GM20431 (cell line): ENCODE measurements around the gene ICOSLG.
"Not testable (repeated sequence)": the region's sequence is repeated elsewhere in the genome, so short reads cannot be mapped to it uniquely, and the experiment has no call there.

Source experiments
- in situ Hi-C: fragments of 300-500 bp; cut with MseI, MboI; formaldehyde crosslinking; loops from one replicate; pipeline ENCODE4 v1.15.0; 2020; ENCODE audit warnings: low sequenced_read_pairs; ENCODE audit not compliant: unreplicated experiment

The ICOSLG gene

DNA sequence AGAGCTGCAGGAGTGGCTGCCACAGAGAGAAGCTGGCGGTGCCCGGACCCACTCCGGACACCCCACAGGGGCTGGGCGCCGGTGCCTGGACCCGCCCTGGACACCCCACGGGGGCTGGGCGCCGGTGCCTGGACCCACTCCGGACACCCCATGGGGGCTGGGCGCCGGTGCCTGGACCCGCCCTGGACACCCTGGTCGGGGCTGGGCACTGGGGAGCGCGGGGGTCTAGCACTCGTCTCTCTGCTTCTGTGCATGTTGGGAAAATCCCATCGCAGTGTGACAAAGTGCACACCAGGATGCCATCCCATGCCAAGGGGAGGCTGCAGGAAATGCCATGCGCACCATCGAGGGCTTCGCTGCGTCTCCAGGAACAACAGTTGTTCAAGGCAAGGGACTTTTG is 11.2 kb downstream of the ICOSLG start:
- in situ Hi-C loops, result not testable (repeated sequence)

- in situ Hi-C loops, result not testable (repeated sequence)
These were observed 12.6 kb downstream of the ICOSLG start for GRCh38 chr21:44228109-44228508.

GRCh38 chr21:44227614-44228013 is 13.1 kb downstream of the ICOSLG start:
- in situ Hi-C loops, result not testable (repeated sequence)

- in situ Hi-C loops, result not testable (repeated sequence)
These were observed 15.1 kb downstream of the ICOSLG start for GRCh38 chr21:44225605-44226004.

DNA sequence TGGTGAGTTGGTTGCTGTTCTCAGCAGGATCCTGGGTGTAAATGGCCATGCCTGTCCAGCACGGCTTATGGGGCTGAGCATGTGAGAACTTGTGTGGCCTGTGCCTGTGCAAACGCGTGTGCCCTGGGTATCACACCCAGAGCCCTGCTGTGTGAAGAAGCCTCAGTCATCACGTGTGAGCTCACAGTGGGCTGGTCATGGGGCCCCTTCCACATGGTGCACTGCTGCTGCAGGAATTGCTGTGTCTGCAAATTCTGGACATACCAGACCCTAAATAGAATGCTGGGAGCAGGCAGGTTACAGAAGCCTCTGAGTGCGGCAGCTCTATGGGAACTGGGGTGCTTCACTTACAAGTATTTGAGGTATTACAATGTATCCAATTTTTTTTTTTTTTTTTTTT is 17.4 kb downstream of the ICOSLG start:
- in situ Hi-C loops, result not testable (repeated sequence)

- in situ Hi-C loops, result not testable (repeated sequence)
These were observed 20.1 kb downstream of the ICOSLG start for GRCh38 chr21:44220674-44221073.

DNA sequence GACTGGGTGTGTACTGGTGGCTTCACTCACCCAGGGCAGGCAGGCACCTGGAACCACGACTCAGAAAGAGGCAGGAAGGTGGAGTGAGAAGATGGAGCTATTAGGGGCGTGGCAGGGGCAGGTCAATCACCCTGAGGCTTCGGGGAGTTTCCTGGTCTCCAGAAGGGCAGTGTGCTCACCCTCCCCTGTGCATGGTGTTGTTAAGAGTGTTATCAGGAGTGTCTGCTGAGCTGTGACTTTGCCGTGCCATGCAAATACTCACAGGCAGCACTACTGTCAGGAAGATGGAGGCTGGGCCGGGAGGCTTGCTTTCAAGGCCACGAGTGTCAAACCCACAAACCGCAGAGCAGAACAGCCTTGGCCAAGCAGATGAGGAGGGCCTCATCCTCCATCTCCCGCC is 22.3 kb downstream of the ICOSLG start:
- in situ Hi-C loops, result not testable (repeated sequence)

- in situ Hi-C loops, result not testable (repeated sequence)
These were observed 28.8 kb downstream of the ICOSLG start for GRCh38 chr21:44211978-44212377.

DNA sequence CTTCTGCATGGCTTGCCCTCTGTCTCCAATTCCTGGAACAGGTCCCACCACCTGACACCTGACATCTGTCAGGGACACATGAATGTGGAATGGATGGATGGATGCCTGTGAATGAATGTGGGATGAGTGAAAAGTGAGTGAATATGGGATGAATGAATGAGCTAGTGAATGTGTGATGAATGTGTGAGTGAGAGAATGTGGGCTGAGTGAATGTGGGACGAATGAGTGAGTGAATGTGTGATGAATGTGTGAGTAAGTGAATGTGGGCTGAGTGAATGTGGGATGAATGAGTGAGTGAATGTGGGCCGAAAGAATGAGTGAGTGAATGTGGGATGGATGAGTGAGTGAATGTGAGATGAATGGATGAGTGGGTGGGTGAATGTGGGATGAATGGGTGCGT is 29.2 kb downstream of the ICOSLG start:
- in situ Hi-C loops, result not testable (repeated sequence)

DNA sequence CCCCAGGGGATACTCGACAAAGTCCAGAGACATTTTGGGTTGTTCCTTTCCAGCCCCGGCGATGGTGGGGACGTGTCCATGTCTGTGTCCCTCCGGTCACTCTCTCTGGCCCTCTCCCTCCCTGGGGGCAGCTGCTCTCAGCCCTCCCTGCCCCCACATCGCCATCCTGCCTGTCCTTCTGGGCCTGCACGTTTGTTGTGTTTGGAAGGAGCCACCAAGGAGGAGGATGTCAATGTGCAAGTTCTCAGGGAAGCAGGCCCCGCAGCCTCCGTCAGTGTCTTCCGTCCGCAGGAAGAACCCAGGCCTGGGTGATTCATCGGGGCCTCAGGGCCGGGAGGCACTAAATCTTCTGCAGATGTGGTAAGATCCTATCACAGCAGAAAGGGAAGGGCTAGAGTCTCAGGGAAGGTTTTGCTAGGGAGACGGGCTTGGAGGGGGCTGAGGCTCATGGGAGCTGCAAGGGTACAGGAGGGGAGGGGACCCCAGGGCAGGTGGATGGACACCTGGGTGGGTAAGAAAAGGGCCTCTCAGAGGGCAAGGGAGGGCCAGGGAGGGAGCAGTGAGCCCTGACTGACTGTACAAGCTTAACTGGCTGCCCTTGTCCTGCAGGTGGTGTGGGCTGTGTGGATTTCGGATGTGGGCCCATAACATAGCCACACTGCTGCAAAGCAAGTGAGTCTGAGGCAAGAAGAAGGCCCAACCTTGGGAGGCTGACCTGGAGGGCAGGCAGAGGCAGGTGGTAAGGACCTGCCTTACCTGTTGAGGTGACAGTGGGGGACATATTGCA is 32.7 kb downstream of the ICOSLG start:
- in situ Hi-C loops, result not testable (repeated sequence)

DNA sequence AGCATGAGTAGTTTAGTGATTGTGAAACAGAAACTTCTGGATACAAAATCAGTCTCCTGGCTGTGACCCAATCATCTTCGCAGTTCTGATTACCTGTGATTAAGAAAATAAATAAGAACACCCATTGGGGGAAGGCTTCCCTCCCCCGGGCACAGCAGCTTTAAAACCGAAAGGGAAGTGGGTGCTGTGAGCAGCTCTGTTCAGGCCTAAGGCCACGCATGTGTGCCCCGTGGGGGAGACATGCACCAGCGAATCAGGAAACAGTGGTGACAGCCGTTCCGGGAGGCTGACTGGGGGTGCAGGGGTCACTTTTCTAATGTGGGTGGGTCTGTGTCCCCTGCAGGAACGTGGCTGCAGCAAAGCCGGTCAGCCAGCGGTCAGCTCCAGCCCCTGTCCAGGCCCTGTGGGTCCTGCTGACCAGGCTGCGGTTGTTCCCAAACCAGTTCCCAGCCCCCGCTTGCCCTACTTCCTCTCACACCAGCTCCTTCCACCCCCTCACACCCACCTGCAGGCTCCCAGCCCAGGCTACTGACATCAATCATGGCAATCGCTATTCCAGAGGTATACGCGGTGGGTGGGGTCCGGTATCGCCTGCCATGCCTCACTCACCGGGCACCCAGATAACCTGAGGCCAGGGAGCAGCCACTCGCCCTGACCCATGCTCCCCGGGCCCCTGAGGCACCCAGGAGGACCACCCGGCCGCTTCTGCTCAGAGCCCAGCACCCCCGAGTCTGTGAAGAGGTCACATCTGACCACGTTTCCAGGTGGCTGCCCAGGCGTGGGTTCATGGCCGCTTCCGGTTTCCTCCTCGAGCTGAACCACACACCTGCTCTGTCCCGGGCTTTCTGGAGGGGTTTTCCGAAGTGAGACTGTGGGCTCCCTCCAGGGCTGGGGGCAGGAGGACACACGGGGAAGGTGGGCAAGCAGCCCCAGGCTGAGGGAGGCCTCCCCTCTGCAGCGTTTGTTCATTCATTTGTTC is 33.8 kb downstream of the ICOSLG start:
- in situ Hi-C loops, result not testable (repeated sequence)

GRCh38 chr21:44206187-44206586 is 34.6 kb downstream of the ICOSLG start:
- in situ Hi-C loops, result not testable (repeated sequence)

DNA sequence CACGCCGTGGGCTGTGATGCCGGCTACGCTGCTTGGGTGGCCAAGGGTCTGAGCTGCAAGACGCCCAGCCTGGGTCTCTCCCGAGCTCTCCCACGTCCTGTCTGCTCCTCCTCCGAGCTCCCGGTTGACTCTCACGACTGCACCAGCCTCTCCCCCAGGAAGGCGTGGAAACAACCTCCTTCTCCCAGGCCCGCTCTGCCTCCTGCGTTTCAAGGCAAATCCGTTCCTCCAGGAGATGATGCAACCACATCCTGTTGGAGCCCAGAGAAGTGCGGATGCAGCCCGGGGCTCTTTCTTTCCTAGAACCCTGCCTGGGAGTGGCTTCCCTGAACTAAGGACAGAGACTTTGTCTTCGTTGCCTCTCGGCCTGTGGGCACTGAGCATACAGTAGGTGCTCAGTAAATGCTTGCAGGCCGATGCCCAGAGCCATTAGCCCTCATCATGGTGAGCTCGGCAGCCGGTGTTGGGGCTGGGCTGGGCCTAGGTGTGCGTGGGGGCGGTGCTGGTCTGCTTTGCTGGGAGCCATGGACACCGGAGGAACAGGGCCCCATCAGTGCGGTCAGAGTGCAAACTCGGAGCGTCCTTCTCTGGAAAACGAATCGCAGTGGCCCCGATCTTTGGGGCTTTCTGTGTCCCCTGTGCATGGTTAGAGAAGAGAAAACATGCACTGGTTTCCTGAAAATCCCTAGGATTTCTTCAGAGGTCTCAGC is 38.0 kb downstream of the ICOSLG start:
- in situ Hi-C loops, result not testable (repeated sequence)

DNA sequence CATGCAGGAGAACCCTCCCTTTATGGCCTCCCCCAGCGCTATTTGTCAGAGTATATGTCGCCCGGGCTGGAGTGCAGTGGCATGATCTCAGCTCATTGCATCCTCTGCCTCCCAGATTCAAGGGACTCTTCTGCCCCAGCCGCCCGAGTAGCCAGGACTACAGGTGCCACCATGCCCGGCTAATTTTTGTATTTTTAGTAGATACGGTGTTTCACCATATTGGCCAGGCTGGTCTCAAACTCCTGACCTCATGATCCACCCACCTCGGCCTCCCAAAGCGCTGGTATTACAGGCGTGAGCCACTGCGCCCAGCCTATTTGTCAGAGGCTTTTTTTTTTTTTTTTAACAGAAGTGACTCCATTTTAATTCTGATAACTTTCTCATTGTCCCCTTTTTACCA is 40.7 kb downstream of the ICOSLG start:
- in situ Hi-C loops, result not testable (repeated sequence)

GRCh38 chr21:44199448-44199847 is 41.3 kb downstream of the ICOSLG start:
- in situ Hi-C loops, result no loop called here

DNA sequence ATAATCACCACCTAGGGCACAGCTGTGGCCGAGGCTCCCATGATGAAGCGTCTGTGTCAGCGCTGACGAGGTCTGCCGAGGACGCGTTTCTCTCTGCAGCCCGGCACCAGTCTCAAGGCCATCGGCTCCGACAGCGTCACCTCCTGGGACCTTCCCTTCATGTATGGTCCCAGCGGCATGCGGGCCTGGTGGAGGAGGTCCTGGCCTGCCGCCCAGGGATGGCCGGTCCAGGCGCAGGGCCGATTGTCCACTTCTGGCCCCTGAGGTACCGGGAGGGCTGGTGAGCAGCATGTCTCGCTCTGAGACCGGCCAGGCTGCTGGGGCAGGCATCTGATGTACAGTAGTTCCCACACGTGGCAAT is 43.6 kb downstream of the ICOSLG start:
- in situ Hi-C loops, result not testable (repeated sequence)

GRCh38 chr21:44196212-44197155 is 44.3 kb downstream of the ICOSLG start:
- in situ Hi-C loops, result not testable (repeated sequence)

GRCh38 chr21:44194888-44195287 is 45.9 kb downstream of the ICOSLG start:
- in situ Hi-C loops, result not testable (repeated sequence)

GRCh38 chr21:44194451-44194850 is 46.3 kb downstream of the ICOSLG start:
- in situ Hi-C loops, result not testable (repeated sequence)
